IMR-90 (cell line): Measurements from ENCODE around the gene ECE2. TPM values are rescaled to one million over a fixed set of nuclear protein-coding genes. Genes with fewer than 3 reads are reported as not detected.
A peak's percentile ranks its signal among the peaks of the same experiment; 100 is the strongest.

Experiments
- ATAC-seq: fragments of 200-7000 bp; cut with Tn5 transposase; 2 replicates; pipeline ENCODE4 v1.9.1; 2020; ENCODE audit warnings: low read depth, mild to moderate bottlenecking, moderate library complexity
- BruUV-seq: library from RNA; stranded (reverse); fragments of 400-500 nt; replicated peaks from 2 replicates; lab custom pipeline; 2021; lab: Mats Ljungman, UMichigan
- CTCF ChIA-PET: fragments of 300-600 bp; formaldehyde crosslinking; extraction: SDS; loops from one replicate; lab custom pipeline; 2021; ENCODE audit warnings: antibody characterized with exemption; lab: Yijun Ruan, JAX
- POLR2A ChIA-PET: fragments of 300-600 bp; sonication (Branson Sonifier 250); formaldehyde crosslinking; loops from one replicate; lab custom pipeline; 2022; ENCODE audit warnings: antibody characterized with exemption; ENCODE audit not compliant: unreplicated experiment; lab: Charles Lee
- DNase-seq: peaks from one replicate; pipeline ENCODE4 v3.0.0; 2013
- H2AFZ ChIP-seq: replicated peaks from 2 replicates; pipeline ENCODE3; 2013; ENCODE audit warnings: low read length, mild to moderate bottlenecking; ENCODE audit not compliant: poor library complexity
- H2AK5ac ChIP-seq: 2 replicates; pipeline ENCODE4 v1.6.1; 2013; ENCODE audit warnings: low read depth, low read length, inconsistent platforms
- H2AK9ac ChIP-seq: replicated peaks from 2 replicates; pipeline ENCODE3; 2013; ENCODE audit warnings: mild to moderate bottlenecking, low read depth, low read length, moderate library complexity; ENCODE audit not compliant: poor library complexity
- H2BK120ac ChIP-seq: 2 replicates; pipeline ENCODE4 v1.6.1; 2013; ENCODE audit warnings: low read depth, low read length, inconsistent platforms
- H2BK15ac ChIP-seq: 3 replicates; pipeline ENCODE4 v1.6.1; 2013; ENCODE audit warnings: low read depth, low read length, inconsistent platforms
- H2BK20ac ChIP-seq: 2 replicates; pipeline ENCODE4 v1.6.1; 2013; ENCODE audit warnings: low read depth, mild to moderate bottlenecking, inconsistent platforms, low read length, moderate library complexity
- H2BK5ac ChIP-seq: 2 replicates; pipeline ENCODE4 v1.6.1; 2013; ENCODE audit warnings: mild to moderate bottlenecking, low read depth, low read length, inconsistent platforms; ENCODE audit not compliant: poor library complexity, severe bottlenecking
- H3K14ac ChIP-seq: replicated peaks from 2 replicates; pipeline ENCODE4 v1.6.1; 2013; ENCODE audit warnings: low read depth, low read length, inconsistent platforms
- H3K18ac ChIP-seq: 2 replicates; pipeline ENCODE4 v1.6.1; 2013; ENCODE audit warnings: low read depth, low read length, control low read depth
- H3K23ac ChIP-seq: 2 replicates; pipeline ENCODE4 v1.6.1; 2013; ENCODE audit warnings: low read depth, low read length, inconsistent platforms
- H3K27ac ChIP-seq: 2 replicates; pipeline ENCODE4 v1.5.1; 2013; ENCODE audit warnings: mild to moderate bottlenecking, control low read depth, low read length; ENCODE audit not compliant: insufficient read depth
- H3K27me3 ChIP-seq: 2 replicates; pipeline ENCODE4 v1.6.1; 2013; ENCODE audit warnings: low read length; ENCODE audit not compliant: control insufficient read depth, insufficient read depth
- H3K36me3 ChIP-seq: 2 replicates; pipeline ENCODE4 v1.6.1; 2013; ENCODE audit warnings: low read length, mixed read lengths; ENCODE audit not compliant: control insufficient read depth, insufficient read depth
- H3K4ac ChIP-seq: 2 replicates; pipeline ENCODE4 v1.6.1; 2013; ENCODE audit warnings: low read depth, low read length, inconsistent platforms
- H3K4me1 ChIP-seq: 2 replicates; pipeline ENCODE4 v1.6.1; 2013; ENCODE audit warnings: low read length, mixed read lengths; ENCODE audit not compliant: control insufficient read depth, insufficient read depth
- H3K4me2 ChIP-seq: 2 replicates; pipeline ENCODE4 v1.6.1; 2013; ENCODE audit warnings: low read depth, mild to moderate bottlenecking, control low read depth, low read length, moderate library complexity
- H3K4me3 ChIP-seq: 2 replicates; pipeline ENCODE4 v1.5.1; 2013; ENCODE audit warnings: low read depth, mild to moderate bottlenecking, control low read depth, low read length, moderate library complexity; ENCODE audit not compliant: insufficient read depth
- H3K56ac ChIP-seq: 2 replicates; pipeline ENCODE4 v1.6.1; 2013; ENCODE audit warnings: low read length, inconsistent platforms; ENCODE audit not compliant: insufficient read depth; ENCODE audit errors: extremely low read depth
- H3K79me1 ChIP-seq, 2 experiments: 2 replicates each; pipeline ENCODE4 v1.6.1; 2013; ENCODE audit warnings: low read length in 2 of 2, inconsistent platforms in 1 of 2, low read depth in 1 of 2
- H3K9ac ChIP-seq: 2 replicates; pipeline ENCODE4 v1.6.1; 2013; ENCODE audit warnings: low read depth, low read length, control low read depth
- H3K9me1 ChIP-seq: 2 replicates; pipeline ENCODE4 v1.6.1; 2013; ENCODE audit warnings: low read length, inconsistent platforms; ENCODE audit not compliant: insufficient read depth
- H3K9me3 ChIP-seq: 2 replicates; pipeline ENCODE4 v1.6.1; 2013; ENCODE audit warnings: low read length; ENCODE audit not compliant: control insufficient read depth, insufficient read depth
- H4K20me1 ChIP-seq: 2 replicates; pipeline ENCODE4 v1.6.1; 2013; ENCODE audit warnings: low read length, inconsistent platforms; ENCODE audit not compliant: insufficient read depth
- H4K5ac ChIP-seq: 2 replicates; pipeline ENCODE4 v1.6.1; 2013; ENCODE audit warnings: mild to moderate bottlenecking, low read depth, low read length, control low read depth
- H4K8ac ChIP-seq, 2 experiments: 2 replicates each; pipeline ENCODE4 v1.6.1; 2013; ENCODE audit warnings: low read depth in 2 of 2, low read length in 2 of 2, control low read depth in 1 of 2, inconsistent platforms in 1 of 2
- H4K91ac ChIP-seq: 2 replicates; pipeline ENCODE4 v1.6.1; 2013; ENCODE audit warnings: low read depth, low read length, inconsistent platforms; ENCODE audit not compliant: insufficient read depth
- BHLHE40 ChIP-seq: fragments of 150-350 bp; IDR thresholded peaks from 2 replicates; pipeline ENCODE4 v1.6.1; 2016; ENCODE audit warnings: mild to moderate bottlenecking, low read depth, low read length
- CEBPB ChIP-seq: IDR thresholded peaks from 2 replicates; pipeline ENCODE4 v1.6.1; 2012; ENCODE audit warnings: low read depth, low read length, improper control_type of control experiment
- CHD1 ChIP-seq: IDR thresholded peaks from 2 replicates; pipeline ENCODE4 v1.6.1; 2012; ENCODE audit warnings: low read depth, low read length, improper control_type of control experiment
- FOS ChIP-seq: fragments of 150-350 bp; IDR thresholded peaks from 2 replicates; pipeline ENCODE4 v1.6.1; 2016; ENCODE audit warnings: low read depth, low read length
- MAFK ChIP-seq: IDR thresholded peaks from 2 replicates; pipeline ENCODE4 v1.6.1; 2012; ENCODE audit warnings: low read depth, low read length, improper control_type of control experiment
- MAZ ChIP-seq: IDR thresholded peaks from 2 replicates; pipeline ENCODE4 v1.6.1; 2012; ENCODE audit warnings: low read depth, mild to moderate bottlenecking, low read length, improper control_type of control experiment, moderate library complexity, borderline replicate concordance
- MXI1 ChIP-seq: IDR thresholded peaks from 2 replicates; pipeline ENCODE4 v1.6.1; 2012; ENCODE audit warnings: low read depth, mild to moderate bottlenecking, low read length, moderate library complexity, borderline replicate concordance
- NFE2L2 ChIP-seq: fragments of 150-350 bp; IDR thresholded peaks from 2 replicates; pipeline ENCODE4 v1.6.1; 2016; ENCODE audit warnings: low read depth, mild to moderate bottlenecking, low read length
- POLR2A ChIP-seq: IDR thresholded peaks from 2 replicates; pipeline ENCODE4 v1.6.1; 2012; ENCODE audit warnings: mild to moderate bottlenecking, low read depth, low read length
- RAD21 ChIP-seq: IDR thresholded peaks from 2 replicates; pipeline ENCODE4 v1.6.1; 2012; ENCODE audit warnings: low read length, improper control_type of control experiment
- RCOR1 ChIP-seq: IDR thresholded peaks from 2 replicates; pipeline ENCODE4 v1.6.1; 2012; ENCODE audit warnings: mild to moderate bottlenecking, low read length, improper control_type of control experiment; ENCODE audit not compliant: insufficient replicate concordance
- RFX5 ChIP-seq: IDR thresholded peaks from 2 replicates; pipeline ENCODE4 v1.8.0; 2012; ENCODE audit warnings: low read depth, mild to moderate bottlenecking, low read length, moderate library complexity
- SMC3 ChIP-seq: fragments of 150-350 bp; IDR thresholded peaks from 2 replicates; pipeline ENCODE4 v1.6.1; 2016; ENCODE audit warnings: low read depth, mild to moderate bottlenecking, antibody characterized with exemption, low read length, moderate library complexity
- WGBS, 2 experiments: methylation state at CpG; one replicate each; pipeline versions ENCODE4 v1.1.5 to v1.1.7; 2013; ENCODE audit warnings: missing lambda C conversion rate in 2 of 2; ENCODE audit not compliant: insufficient read length in 1 of 2; ENCODE audit errors: extremely low coverage in 2 of 2; 5-methylcytosine and 5-hydroxymethylcytosine counted together
- dilution Hi-C: fragments of 300-500 bp; cut with HindIII; formaldehyde crosslinking; loops from one replicate; pipeline ENCODE4 v1.14.3; 2018; ENCODE audit warnings: low sequenced_read_pairs; ENCODE audit not compliant: unreplicated experiment
- in situ Hi-C: fragments of 300-500 bp; cut with MboI; formaldehyde crosslinking; loops from 3 replicates; pipeline ENCODE4 v1.14.3; 2019; ENCODE audit warnings: low sequenced_read_pairs, inconsistent platforms, mixed read lengths
- intact Hi-C: fragments of 100-400 bp; cut with micrococcal nuclease; formaldehyde crosslinking; loops from 2 replicates; pipeline ENCODE4 v1.10.0; 2022
- polyA plus RNA-seq, 3 experiments: library from polyadenylated mRNA; depleted of rRNA; stranded (reverse); fragments of >200 nt; gene quantifications; 2 replicates each; pipeline ENCODE4 v1.2.3, GENCODE V29; 2012; ENCODE audit warnings: low replicate concordance in 1 of 3
- total RNA-seq: library from RNA; depleted of rRNA; stranded (reverse); fragments of >200 nt; gene quantifications from 2 replicates; pipeline ENCODE4 v1.2.3, GENCODE V29; 2012
- TF ChIP-seq, protein P1 (sequence below): conservative IDR thresholded peaks from 2 replicates; pipeline ENCODE4 v1.5.1; 2012; ENCODE audit warnings: mild to moderate bottlenecking, low read depth, low read length, improper control_type of control experiment
- TF ChIP-seq, protein P2 (sequence below): fragments of 150-350 bp; IDR thresholded peaks from 2 replicates; pipeline ENCODE4 v1.6.1; 2016; ENCODE audit warnings: low read depth, mild to moderate bottlenecking, low read length, moderate library complexity, borderline replicate concordance
- TF ChIP-seq, protein P3 (sequence below): fragments of 150-350 bp; IDR thresholded peaks from 2 replicates; pipeline ENCODE4 v1.6.1; 2017; ENCODE audit warnings: mild to moderate bottlenecking, antibody characterized with exemption, low read length, low read depth

ECE2 gene
- total and polyA plus RNA-seq, 2 of the 4 experiments (the other 2 are of a cell fraction) = not detected

DNA sequence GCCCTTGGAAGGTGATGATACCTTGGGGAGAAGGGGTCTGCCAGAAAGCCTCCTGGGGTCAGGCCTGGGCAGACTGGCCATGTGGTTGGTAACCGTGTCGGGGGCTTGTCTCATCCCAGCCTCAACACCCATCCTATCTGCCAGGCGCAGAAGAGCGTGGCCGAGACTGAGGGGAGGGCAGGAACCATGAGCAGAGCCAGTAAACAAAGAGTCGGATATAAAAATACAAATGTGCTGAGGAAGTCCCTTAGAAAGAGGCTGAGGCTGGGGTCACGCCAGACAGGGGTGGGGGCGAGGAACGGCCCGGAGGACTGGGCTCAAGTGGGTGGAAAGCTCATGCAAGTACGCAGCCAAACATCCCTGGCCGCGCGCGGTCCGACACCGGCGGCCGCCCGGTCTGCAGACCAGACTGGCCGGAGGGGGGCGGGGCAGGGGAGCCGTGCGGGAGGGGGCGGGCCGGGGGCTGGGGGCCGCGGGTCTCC is 16.4 kb upstream of the ECE2 start:
- Histone ChIP-seq H2AK9ac (no peak overlapping the region), H3K9me1 (no peaks in the 10 kb centered on the region), H3K23ac (no peak overlapping the region), H3K4ac (no peak overlapping the region), H3K9me3 (no peaks in the 10 kb centered on the region), H3K18ac (no peak overlapping the region), H4K20me1 (peaks cover 8% of the 10 kb centered on the region), H2AFZ (peak overlapping the region; percentile 41), H4K5ac (no peak overlapping the region), H2BK15ac (no peak overlapping the region), H3K36me3 (0 out of 2 replicates have a peak, but pooled peaks cover 2% of the 10 kb centered on the region), H3K56ac (no peak overlapping the region), H3K27ac (no peak overlapping the region), H3K14ac (no peak overlapping the region), H2BK20ac (no peak overlapping the region), H4K8ac (no peak overlapping the region), H3K9ac (no peak overlapping the region), H3K4me3 (no peak overlapping the region), H2BK120ac (no peak overlapping the region), H2BK5ac (no peak overlapping the region), H4K91ac (no peak overlapping the region), H3K4me2 (no peak overlapping the region), H3K79me1 (no peaks in the 10 kb centered on the region), H3K27me3 (peaks cover 32% of the 10 kb centered on the region), H3K4me1 (peaks cover 2% of the 10 kb centered on the region; the same call in 1 of the 2 replicates), H2AK5ac (no peak overlapping the region)
- no peak for DNase-seq
- dilution Hi-C loops (no loop called here), in situ Hi-C loops (loop anchor here (10.0 to 25.0 kb wide), 2 partner anchors 365 to 797 kb away; no protein-coding TSS in a partner anchor), intact Hi-C loops (loop anchor here (10.0 kb wide), 1 partner anchor 245 kb away; the partner anchor contains the start of gene ABCC5)
- ATAC-seq = peak; percentile 2; the same call in 1 of the 2 replicates
- CTCF ChIA-PET = interaction anchor here (1.7 kb wide), 1 partner anchor 10 kb away, joined by 5 read pairs; the partner anchor contains the start of gene EEF1AKMT4
- no TSS peak for BruUV-seq
- TF ChIP-seq, protein P1, sequence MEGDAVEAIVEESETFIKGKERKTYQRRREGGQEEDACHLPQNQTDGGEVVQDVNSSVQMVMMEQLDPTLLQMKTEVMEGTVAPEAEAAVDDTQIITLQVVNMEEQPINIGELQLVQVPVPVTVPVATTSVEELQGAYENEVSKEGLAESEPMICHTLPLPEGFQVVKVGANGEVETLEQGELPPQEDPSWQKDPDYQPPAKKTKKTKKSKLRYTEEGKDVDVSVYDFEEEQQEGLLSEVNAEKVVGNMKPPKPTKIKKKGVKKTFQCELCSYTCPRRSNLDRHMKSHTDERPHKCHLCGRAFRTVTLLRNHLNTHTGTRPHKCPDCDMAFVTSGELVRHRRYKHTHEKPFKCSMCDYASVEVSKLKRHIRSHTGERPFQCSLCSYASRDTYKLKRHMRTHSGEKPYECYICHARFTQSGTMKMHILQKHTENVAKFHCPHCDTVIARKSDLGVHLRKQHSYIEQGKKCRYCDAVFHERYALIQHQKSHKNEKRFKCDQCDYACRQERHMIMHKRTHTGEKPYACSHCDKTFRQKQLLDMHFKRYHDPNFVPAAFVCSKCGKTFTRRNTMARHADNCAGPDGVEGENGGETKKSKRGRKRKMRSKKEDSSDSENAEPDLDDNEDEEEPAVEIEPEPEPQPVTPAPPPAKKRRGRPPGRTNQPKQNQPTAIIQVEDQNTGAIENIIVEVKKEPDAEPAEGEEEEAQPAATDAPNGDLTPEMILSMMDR = no peak
- TF ChIP-seq MAFK (no peak), NFE2L2 (no peak), MXI1 (no peak), POLR2A (no peak), CHD1 (no peak), CEBPB (no peak), RAD21 (no peak), FOS (no peak), RCOR1 (no peak), MAZ (no peak), BHLHE40 (no peak), RFX5 (no peak), SMC3 (no peak)
- TF ChIP-seq, protein P2, sequence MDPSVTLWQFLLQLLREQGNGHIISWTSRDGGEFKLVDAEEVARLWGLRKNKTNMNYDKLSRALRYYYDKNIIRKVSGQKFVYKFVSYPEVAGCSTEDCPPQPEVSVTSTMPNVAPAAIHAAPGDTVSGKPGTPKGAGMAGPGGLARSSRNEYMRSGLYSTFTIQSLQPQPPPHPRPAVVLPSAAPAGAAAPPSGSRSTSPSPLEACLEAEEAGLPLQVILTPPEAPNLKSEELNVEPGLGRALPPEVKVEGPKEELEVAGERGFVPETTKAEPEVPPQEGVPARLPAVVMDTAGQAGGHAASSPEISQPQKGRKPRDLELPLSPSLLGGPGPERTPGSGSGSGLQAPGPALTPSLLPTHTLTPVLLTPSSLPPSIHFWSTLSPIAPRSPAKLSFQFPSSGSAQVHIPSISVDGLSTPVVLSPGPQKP = no peak
- TF ChIP-seq, protein P3, sequence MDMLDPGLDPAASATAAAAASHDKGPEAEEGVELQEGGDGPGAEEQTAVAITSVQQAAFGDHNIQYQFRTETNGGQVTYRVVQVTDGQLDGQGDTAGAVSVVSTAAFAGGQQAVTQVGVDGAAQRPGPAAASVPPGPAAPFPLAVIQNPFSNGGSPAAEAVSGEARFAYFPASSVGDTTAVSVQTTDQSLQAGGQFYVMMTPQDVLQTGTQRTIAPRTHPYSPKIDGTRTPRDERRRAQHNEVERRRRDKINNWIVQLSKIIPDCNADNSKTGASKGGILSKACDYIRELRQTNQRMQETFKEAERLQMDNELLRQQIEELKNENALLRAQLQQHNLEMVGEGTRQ = no peak
- POLR2A ChIA-PET = no interaction called here
- WGBS, 2 experiments = 17% methylated on average over 2 of the region's 28 CpGs; no CpG with 5 or more reads in 1 of the 2 experiments
